Measurements from ENCODE around the gene EDEM1. TPM values are rescaled to one million over a fixed set of nuclear protein-coding genes. Genes with fewer than 3 reads are reported as not detected.

EDEM1 gene
- total RNA-seq, 1 experiment from 2014 or later, result 22.4 TPM

GRCh38 chr3:5186089-5186857 lies 1.2 kb upstream of the EDEM1 start:
- POLR2A ChIA-PET, result interaction anchor here (0.5 kb wide), 1 partner anchor 111 kb away, joined by 4 read pairs; no protein-coding TSS in a partner anchor
- CTCF ChIA-PET, result interaction anchor here (0.6 to 1.3 kb wide), 2 partner anchors 46 to 203 kb away, joined by 3 read pairs; no protein-coding TSS in a partner anchor
- ATAC-seq (no peak), DNase-seq (ENCODE audit: low spot score) (no peak)
- Mint-ChIP-seq H3K9me3 (no peaks in the 10 kb centered on the region), H3K27ac (no peak overlapping the region), H3K36me3 (peaks cover 7% of the 10 kb centered on the region), H3K4me3 (peak overlapping the region; percentile 89), H3K4me1 (peaks cover 27% of the 10 kb centered on the region), H3K27me3 (ENCODE audit: low read depth) (no peaks in the 10 kb centered on the region; the same call in 1 of the 2 replicates)
- TF ChIP-seq FOXP1 (CRISPR knock-in tag; IDR thresholded peaks at IDR 0.05; ENCODE audit: borderline replicate concordance) (no peak), STAT6 (CRISPR knock-in tag; conservative IDR thresholded peaks at IDR 0.05; ENCODE audit: low read depth) (no peak), GABPB1 (CRISPR knock-in tag; IDR thresholded peaks at IDR 0.05) (no peak), ZNF512 (CRISPR knock-in tag; IDR thresholded peaks at IDR 0.05; ENCODE audit: borderline replicate concordance) (no peak), ZNF671 (CRISPR knock-in tag; IDR thresholded peaks at IDR 0.05) (no peak), ZNF219 (CRISPR knock-in tag; IDR thresholded peaks at IDR 0.05; ENCODE audit: borderline replicate concordance) (no peak), AFF4 (CRISPR knock-in tag; IDR thresholded peaks at IDR 0.05; ENCODE audit: borderline replicate concordance) (no peak)

GRCh38 chr3:5186858-5187155 lies 700 bp upstream of the EDEM1 start:
- Mint-ChIP-seq H3K27ac (no peak overlapping the region), H3K4me3 (peak overlapping the region; percentile 89), H3K4me1 (peaks cover 31% of the 10 kb centered on the region), H3K9me3 (no peaks in the 10 kb centered on the region), H3K27me3 (ENCODE audit: low read depth) (no peaks in the 10 kb centered on the region; the same call in 1 of the 2 replicates), H3K36me3 (peaks cover 4% of the 10 kb centered on the region)
- ATAC-seq (no peak), DNase-seq (ENCODE audit: low spot score) (no peak)
- CTCF ChIA-PET, result interaction anchor here (0.6 to 1.3 kb wide), 2 partner anchors 46 to 203 kb away, joined by 3 read pairs; no protein-coding TSS in a partner anchor
- POLR2A ChIA-PET, result interaction anchor here (0.5 kb wide), 1 partner anchor 111 kb away, joined by 4 read pairs; no protein-coding TSS in a partner anchor
- TF ChIP-seq ATF3 (CRISPR knock-in tag; conservative IDR thresholded peaks at IDR 0.05), result no peak
- no peak for TF ChIP-seq FOXJ3 (CRISPR knock-in tag; IDR thresholded peaks at IDR 0.05; ENCODE audit: borderline replicate concordance)
- no peak for TF ChIP-seq PREB (CRISPR knock-in tag; IDR thresholded peaks at IDR 0.05; ENCODE audit: borderline replicate concordance)
- TF ChIP-seq ZNF512 (CRISPR knock-in tag; IDR thresholded peaks at IDR 0.05; ENCODE audit: borderline replicate concordance), result no peak
- TF ChIP-seq ZNF532 (CRISPR knock-in tag; IDR thresholded peaks at IDR 0.05; ENCODE audit: borderline replicate concordance), result no peak
- no peak for TF ChIP-seq TCF7 (CRISPR knock-in tag; IDR thresholded peaks at IDR 0.05; ENCODE audit: low read depth)

Measured in WTC11 (cell line).